WTC11 (cell line): Measurements from ENCODE around the gene ZBTB12.

Experiments
- AFF4 ChIP-seq: sonication (generic); formaldehyde crosslinking; IDR thresholded peaks from 2 replicates; pipeline ENCODE4 v1.8.1; 2023; ENCODE audit warnings: mild to moderate bottlenecking, missing genetic modification reagents, borderline replicate concordance
- CTCF ChIP-seq: fragments of 200-600 bp; IDR thresholded peaks from 2 replicates; pipeline ENCODE4 v1.8.0; 2022; ENCODE audit warnings: antibody characterized with exemption
- E2F4 ChIP-seq: sonication (generic); formaldehyde crosslinking; IDR thresholded peaks from 2 replicates; pipeline ENCODE4 v1.8.1; 2022; ENCODE audit warnings: low read depth, mild to moderate bottlenecking, moderate library complexity, missing genetic modification reagents, borderline replicate concordance
- FOXK1 ChIP-seq: sonication (generic); formaldehyde crosslinking; IDR thresholded peaks from 2 replicates; pipeline ENCODE4 v1.8.0; 2022; ENCODE audit warnings: mild to moderate bottlenecking, moderate library complexity, missing genetic modification reagents
- MAX ChIP-seq: sonication (generic); formaldehyde crosslinking; IDR thresholded peaks from 2 replicates; pipeline ENCODE4 v1.8.0; 2022; ENCODE audit warnings: mild to moderate bottlenecking, missing genetic modification reagents
- NR2C2 ChIP-seq: sonication (generic); formaldehyde crosslinking; IDR thresholded peaks from 2 replicates; pipeline ENCODE4 v1.8.0; 2022; ENCODE audit warnings: mild to moderate bottlenecking, missing genetic modification reagents
- TEAD4 ChIP-seq: sonication (generic); formaldehyde crosslinking; IDR thresholded peaks from 2 replicates; pipeline ENCODE4 v1.8.0; 2022; ENCODE audit warnings: mild to moderate bottlenecking, missing genetic modification reagents
- ZBTB43 ChIP-seq: sonication (generic); formaldehyde crosslinking; IDR thresholded peaks from 2 replicates; pipeline ENCODE4 v1.8.1; 2023; ENCODE audit warnings: mild to moderate bottlenecking, missing genetic modification reagents
- ZNF121 ChIP-seq: sonication (generic); formaldehyde crosslinking; IDR thresholded peaks from 2 replicates; pipeline ENCODE4 v1.8.0; 2023; ENCODE audit warnings: missing genetic modification reagents

- no peak for TF ChIP-seq CTCF
- TF ChIP-seq AFF4 (CRISPR knock-in tag): no peak
- no peak for TF ChIP-seq NR2C2
- no peak for TF ChIP-seq TEAD4
- no peak for TF ChIP-seq E2F4 (CRISPR knock-in tag)
- TF ChIP-seq ZBTB43 (CRISPR knock-in tag): no peak
- TF ChIP-seq FOXK1 (CRISPR knock-in tag): no peak
- no peak for TF ChIP-seq MAX (CRISPR knock-in tag)
- TF ChIP-seq ZNF121: no peak
Observed at GRCh38 chr6:31892821-31893220, 9.1 kb downstream of the ZBTB12 start.
